ENCODE data around the gene PLOD3.
A peak's percentile ranks its signal among the peaks of the same experiment; 100 is the strongest.

Gene PLOD3

GRCh38 chr7:101179117-101179516, 38.3 kb downstream of the PLOD3 start:
- DNase-seq: no peak

DNA sequence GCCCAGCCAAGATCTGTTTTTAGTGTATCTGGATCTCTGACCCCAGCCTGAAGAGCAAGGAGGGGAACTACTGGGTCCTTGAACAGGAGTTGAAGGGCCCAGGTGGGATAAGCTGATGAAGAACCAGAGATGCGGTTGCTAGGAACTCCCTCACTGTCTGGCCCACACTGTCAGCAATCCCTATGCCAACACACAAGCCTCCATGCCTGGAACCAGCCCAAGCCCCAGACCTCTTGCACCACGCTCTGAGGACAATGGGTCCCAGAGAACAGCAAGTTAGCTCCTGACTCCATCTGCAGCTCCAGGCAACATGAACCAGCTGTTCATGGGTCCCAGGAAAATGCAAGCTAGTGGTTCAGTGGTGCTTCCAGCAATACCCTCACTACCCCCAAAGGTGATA, 39.7 kb downstream of the PLOD3 start:
- DNase-seq: no peak

GRCh38 chr7:101175664-101176063, 41.7 kb downstream of the PLOD3 start:
- no peak for DNase-seq

DNA sequence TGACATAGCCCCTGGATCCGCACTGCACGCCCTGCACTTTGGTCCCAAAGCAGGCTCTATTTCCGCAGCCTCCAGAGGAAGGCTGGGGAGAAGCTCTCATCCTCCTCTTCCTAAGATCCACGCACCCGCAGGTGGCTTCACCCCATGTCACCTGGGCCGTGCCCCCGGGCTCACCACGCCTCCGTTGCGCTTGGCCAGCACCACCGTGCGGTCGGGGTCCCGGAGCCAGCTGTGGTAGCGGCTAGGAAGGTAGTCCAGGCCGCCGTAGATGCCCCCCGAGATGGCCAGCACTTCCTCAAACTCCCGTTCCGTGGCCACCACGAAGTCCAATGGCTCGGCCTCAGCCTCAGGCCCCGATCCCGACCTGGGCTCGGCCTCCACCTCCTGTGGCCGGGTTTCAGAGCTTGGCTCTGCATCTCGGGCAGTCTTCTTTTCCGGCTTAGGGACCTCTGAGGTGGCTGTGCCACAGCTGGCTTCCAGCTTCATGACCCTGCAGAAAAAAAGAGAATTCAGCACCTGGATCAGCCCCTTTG, 43.0 kb downstream of the PLOD3 start:
- DNase-seq: no peak

DNA sequence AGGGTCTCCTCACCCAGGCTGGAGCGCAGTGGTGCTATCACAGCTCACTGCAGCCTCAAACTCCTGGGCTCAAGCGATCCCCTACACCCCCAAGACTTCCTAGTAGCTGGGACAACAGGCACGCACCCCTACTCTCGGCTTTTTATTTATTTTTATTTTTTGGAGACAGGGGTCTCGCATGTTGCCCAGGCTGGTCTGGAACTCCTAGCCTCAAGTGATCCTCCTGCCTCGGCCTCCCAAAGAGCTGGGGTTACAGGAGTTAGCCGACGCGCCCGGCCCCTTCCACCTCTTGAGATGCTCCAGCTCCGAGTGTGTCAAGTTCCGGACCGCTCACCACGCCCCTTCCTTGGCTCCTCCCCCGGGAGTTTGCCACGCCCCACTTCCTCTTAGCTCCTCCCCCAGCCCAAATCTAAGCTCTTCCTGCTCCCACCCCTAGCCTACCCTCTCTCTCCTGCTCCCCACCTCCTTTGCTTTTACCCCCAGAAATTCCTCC, 43.6 kb downstream of the PLOD3 start:
- peak; percentile 51 for DNase-seq

GRCh38 chr7:101172854-101173751, 44.3 kb downstream of the PLOD3 start:
- peak; percentile 89 for DNase-seq

DNA sequence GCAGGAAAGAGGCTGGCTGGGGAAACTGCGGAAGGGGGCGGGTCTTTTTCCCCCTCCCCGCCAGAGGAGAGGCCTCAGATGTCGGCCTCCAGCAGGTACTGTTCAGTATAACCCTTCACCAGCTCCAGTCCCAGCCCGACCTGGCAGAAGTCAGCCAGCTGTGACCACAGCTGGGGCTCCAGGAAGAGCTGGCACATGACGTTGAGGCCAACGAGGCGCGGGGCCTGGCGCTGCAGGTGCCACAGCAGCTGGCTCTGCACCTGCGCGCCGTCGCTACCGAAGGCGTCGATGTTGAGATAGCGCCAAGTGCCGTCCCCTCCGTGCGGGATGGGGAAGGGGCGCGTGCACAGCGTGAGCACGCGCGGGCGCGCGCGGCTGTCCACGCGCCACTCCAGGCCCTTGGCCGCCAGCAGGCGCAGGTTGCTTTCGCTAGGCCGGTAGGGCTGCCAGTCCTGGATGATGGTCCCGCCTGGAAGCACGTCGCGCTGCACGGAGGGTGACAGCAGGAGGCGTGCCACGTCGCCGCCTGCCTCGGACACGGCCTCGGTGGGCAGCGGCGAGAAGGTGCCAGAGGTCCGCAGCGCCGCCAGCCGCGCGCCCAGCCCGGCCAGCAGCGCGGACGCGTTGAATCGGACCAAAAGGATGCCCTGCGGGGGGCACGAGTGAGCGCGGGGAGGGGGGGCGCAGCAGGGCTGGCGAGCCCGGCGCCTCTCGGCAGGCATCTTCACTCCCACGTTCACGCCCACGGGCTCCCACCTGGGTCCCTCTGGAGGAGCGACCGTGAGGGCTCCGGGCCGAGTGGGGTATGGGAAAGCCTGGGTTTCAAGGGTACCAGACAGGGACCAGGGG, 45.2 kb downstream of the PLOD3 start:
- DNase-seq: peak; percentile 93

- no peak for DNase-seq
Observed at GRCh38 chr7:101171442-101171837, 45.9 kb downstream of the PLOD3 start.

GRCh38 chr7:101170617-101171441, 46.6 kb downstream of the PLOD3 start:
- no peak for DNase-seq

DNA sequence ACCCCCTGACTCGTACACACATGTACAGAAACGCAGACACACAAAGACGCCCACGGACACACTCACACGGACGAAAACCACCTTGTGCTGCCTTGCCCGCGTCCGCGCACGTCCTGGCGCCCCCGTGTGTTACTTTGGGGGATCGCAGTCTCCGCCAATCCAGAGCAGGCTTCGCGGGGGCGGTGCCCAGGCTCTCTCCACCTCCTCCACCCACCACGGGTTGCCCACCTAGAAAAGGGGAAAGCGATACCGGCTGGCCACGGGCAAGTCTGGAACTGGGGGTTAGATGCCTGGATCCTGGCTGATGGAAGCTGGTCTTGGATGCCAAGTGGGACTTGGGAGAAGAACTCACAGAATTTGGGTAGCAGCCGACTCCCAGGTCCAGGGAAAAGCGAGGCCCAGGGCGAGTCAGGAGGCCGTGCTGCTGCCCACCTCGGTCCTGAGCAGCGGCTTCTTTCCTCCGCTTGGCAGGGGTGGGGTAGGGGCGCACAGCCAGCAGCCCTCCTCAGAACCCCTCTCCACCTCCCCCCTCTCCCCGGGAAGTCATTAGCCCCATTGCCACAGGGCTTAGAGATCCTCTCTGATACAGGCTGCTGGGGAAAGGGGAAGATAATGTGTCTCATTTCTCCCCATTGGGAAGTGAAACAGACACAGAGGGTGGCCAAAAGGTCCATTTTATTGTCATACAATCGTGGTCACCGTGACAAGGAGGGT, 47.4 kb downstream of the PLOD3 start:
- DNase-seq: peak; percentile 35

DNA sequence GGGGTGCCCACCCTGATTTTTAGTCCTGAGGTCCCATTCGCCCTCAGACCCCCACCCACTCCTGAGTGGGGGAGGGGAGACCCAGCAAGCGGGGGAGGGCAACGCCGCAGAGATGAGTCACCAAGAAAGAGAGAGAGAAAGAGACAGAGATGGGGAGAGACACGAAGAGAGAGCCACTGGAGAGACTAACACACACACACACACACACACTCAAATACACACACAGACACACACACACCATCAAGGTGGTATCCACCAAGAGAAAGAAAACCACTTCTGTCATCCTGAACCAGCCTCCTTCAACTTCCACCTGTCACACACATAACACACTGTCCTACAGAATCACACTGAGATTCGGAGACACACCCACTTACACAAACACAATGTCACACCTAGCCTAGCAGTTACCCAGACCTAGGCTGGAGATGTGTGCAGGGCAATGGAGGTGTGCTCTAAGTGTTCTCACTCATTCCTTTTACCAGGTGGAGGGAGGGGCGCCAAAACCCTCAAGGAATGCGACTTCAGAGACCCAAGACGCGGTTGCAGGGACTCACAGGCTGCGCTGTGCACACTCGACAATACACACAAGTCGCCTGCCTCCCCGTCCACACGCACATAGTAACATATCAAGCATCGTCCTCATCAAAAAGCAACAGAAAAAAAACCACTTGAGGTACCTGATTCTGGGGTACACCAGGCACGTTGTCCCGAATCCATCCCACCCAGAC, 48.1 kb downstream of the PLOD3 start:
- DNase-seq: no peak

DNA sequence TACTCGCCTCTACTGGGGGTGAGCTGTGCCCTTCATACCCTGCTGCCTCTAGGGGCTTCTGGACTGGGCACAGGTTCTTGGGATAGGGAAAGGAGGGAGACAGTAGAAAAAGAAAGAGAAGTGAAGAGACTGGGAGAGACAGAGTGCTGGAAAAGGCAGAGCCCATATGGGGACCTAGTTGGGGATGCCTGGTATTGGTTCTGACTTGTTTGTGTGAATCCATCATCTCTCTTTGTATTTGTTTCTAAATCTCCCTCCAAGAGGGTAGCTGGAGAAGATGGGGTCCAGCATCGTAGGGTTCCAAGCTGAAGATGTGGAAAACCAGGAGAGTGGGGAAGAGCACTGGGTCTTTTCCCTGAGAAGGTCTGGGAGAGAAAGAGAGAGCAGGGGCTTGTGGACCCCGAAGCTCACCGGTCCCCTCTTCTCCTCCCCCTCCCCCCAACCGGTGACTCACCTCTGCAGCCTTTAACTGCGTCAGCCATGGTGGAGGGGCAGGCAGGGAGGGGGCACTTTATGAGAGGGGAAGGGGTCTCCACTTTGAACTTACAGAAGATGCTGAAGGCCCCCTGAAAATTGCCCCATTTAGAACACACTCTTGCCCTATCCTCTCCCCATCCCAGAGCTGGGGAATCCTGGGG, 48.9 kb downstream of the PLOD3 start:
- no peak for DNase-seq

DNA sequence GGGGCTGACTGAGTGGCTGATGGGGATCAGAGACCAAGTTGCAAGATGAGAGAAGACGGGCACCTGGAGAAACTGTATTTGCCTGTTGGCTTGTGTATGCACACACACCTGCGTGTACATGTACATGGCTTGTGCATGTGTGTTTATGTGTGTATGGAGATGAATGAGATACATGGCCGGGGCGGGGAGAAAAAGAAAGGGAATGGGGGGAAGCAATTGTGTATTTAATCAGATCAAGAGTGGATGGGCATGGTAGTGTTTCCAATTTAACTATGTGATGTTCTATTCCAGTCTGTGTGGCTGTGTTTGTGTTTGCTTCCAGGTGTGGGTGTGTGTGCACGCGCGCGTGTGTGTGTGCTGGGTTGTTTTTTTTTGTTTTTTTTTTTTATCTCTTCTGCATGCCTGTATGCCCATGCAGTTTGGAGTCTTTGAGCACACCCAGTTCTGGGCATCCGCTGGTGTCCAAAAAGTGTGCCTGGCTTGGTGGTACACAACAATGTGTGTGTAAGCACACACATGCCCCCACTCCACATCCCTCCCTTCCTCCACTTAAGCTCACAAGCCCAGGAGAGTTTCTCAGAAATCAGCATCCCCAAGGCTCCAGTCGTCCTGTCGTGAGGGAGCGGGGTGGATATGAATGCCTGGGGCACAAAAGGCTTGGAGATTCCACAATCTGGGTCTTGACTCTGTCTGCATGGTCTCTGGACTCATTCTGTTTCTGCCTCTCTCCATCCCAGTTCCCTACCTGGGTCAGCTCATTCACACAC, 49.6 kb downstream of the PLOD3 start:
- no peak for DNase-seq

- DNase-seq: no peak
Observed at GRCh38 chr7:101166909-101167644, 50.3 kb downstream of the PLOD3 start.

- no peak for DNase-seq
Observed at GRCh38 chr7:101166648-101166908, 50.8 kb downstream of the PLOD3 start.

DNA sequence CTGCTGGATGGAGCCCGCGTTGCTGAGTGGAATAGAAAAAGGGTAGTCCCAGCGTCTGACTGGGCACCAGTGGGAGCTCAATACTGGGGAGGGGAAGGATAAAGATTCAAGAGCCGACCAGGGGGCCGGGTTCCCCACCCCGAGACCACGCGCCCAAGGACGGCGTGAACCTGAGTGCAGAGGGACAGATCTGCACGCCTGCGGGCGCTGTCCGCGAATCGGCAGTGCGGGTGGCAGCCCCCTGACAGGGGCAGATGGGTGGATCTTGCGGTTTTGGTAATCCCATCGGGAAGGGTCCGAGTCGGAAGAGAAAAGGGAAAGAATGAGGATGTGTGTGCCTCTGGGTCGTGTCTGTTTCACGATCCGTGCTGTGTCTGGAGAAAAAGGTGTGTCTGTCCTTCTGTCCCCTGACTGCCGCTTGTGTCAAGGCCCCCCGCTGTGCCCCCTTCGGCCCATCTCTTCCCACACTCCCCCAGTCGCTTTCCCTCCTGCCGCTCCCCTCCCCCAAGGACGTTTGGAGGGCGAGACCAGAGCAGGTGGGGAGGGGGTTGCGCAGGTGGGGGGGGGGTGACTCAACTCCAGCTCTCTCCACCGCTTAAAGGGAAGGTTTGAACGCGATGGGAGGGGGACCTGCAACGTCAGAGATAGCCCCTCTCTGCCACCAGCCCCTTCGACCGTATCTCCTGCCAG, 51.3 kb downstream of the PLOD3 start:
- DNase-seq: no peak

DNA sequence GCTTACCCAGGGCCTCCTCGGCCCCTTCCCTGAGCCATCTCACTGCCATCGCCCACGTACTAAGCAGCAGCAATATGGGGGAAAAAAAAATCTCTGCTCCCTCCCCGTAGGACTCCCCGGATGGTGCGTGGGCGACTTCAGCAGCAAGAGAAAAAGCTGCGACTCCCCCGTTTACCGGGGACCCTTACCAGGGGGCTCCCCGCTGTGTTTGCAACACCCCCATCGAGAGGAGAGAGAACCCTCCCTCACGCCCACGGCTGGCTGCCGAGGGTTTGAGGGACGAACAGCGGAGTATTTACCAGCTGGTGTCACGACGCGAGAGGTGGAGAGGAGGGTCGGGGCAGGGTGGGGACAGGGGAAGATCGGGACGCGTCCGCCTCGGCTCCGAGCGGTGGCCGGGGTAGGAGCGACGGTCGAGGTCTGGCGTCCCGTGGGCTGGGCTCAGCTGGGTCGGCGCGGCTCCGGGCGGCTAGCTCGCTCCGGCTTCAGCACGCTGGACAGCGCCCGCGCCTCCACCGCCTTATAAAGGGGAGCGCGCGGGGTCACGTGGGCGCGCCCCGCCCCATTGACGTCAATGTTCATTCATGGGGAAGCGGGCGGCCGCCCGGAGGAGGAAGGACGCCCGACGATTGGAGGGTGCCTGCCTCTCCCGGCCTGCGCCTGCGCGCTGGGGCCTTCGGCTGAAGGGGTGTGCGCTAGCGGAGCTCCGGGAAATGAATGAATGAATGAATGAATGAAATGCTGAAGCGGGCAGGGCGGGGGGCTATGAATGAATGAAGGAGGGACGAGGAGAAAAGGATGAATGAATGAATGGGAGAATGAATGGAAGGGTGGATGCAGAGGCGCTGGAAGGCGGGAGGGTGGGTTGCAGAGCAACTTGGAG, 52.1 kb downstream of the PLOD3 start, which contains the start of gene VGF:
VGF (minus strand) TSS at position 495 of the 883 bp plus-strand sequence. CDS start 726 bp downstream, outside the sequence.
- peak; percentile 91 for DNase-seq
